Activated naive CD4-positive, alpha-beta T cell treated with anti-CD3 and anti-CD28 coated beads, Interleukin-2, amount 10 ng/mL, durations not matched to agents 7 days and 5 days (primary cell): ENCODE measurements around the gene REG4.

Source experiments
- CTCF ChIA-PET: fragments of 350-600 bp; sonication (Branson Sonifier 250); formaldehyde crosslinking; loops from one replicate; lab custom pipeline; 2021; ENCODE audit warnings: antibody characterized with exemption; lab: Charles Lee
- DNase-seq: peaks from one replicate; pipeline ENCODE4 v3.0.0-alpha.2; 2020
- H3K27ac Mint-ChIP-seq: one replicate; pipeline ENCODE4 v1.8.0; 2021; ENCODE audit warnings: mild to moderate bottlenecking, moderate library complexity, mixed read lengths
- H3K27me3 Mint-ChIP-seq: one replicate; pipeline ENCODE4 v1.8.0; 2021; ENCODE audit warnings: mild to moderate bottlenecking, mixed read lengths
- H3K36me3 Mint-ChIP-seq: one replicate; pipeline ENCODE4 v1.8.0; 2021; ENCODE audit warnings: mixed read lengths
- H3K4me1 Mint-ChIP-seq: one replicate; pipeline ENCODE4 v1.8.0; 2021; ENCODE audit warnings: mixed read lengths
- H3K4me3 Mint-ChIP-seq: one replicate; pipeline ENCODE4 v1.8.0; 2021; ENCODE audit warnings: mild to moderate bottlenecking, moderate library complexity, mixed read lengths
- H3K9me3 Mint-ChIP-seq: one replicate; pipeline ENCODE4 v1.8.0; 2021; ENCODE audit warnings: mixed read lengths

REG4 gene

GRCh38 chr1:119764220-119764619, 47.0 kb downstream of the REG4 start:
- Mint-ChIP-seq H3K9me3 (no peaks in the 10 kb centered on the region), H3K27ac (no peak overlapping the region), H3K4me3 (no peak overlapping the region), H3K36me3 (no peaks in the 10 kb centered on the region), H3K4me1 (peaks cover 1% of the 10 kb centered on the region), H3K27me3 (peaks cover 44% of the 10 kb centered on the region)
- CTCF ChIA-PET = interaction anchor here (1.0 to 1.6 kb wide), 2 partner anchors 19 to 21 kb away, joined by 4 to 6 read pairs; no protein-coding TSS in a partner anchor
- DNase-seq = no peak

- peaks cover 8% of the 10 kb centered on the region for H3K4me1 Mint-ChIP-seq
- DNase-seq = no peak
- H3K9me3 Mint-ChIP-seq = no peaks in the 10 kb centered on the region
- CTCF ChIA-PET = no interaction called here
- H3K4me3 Mint-ChIP-seq = no peak overlapping the region
- no peaks in the 10 kb centered on the region for H3K36me3 Mint-ChIP-seq
- H3K27me3 Mint-ChIP-seq = peaks cover 40% of the 10 kb centered on the region
- no peak overlapping the region for H3K27ac Mint-ChIP-seq
Measured at GRCh38 chr1:119762953-119763352, 48.3 kb downstream of the REG4 start.

GRCh38 chr1:119762409-119762808, 48.9 kb downstream of the REG4 start:
- CTCF ChIA-PET = no interaction called here
- Mint-ChIP-seq H3K36me3 (no peaks in the 10 kb centered on the region), H3K27me3 (peaks cover 42% of the 10 kb centered on the region)

GRCh38 chr1:119758584-119758983, 52.7 kb downstream of the REG4 start:
- CTCF ChIA-PET = interaction anchor here (2.3 kb wide), 1 partner anchor 15 kb away, joined by 6 read pairs; no protein-coding TSS in a partner anchor
- Mint-ChIP-seq H3K27ac (no peak overlapping the region), H3K4me3 (no peak overlapping the region), H3K4me1 (peaks cover 10% of the 10 kb centered on the region), H3K36me3 (no peaks in the 10 kb centered on the region), H3K27me3 (peaks cover 42% of the 10 kb centered on the region), H3K9me3 (no peaks in the 10 kb centered on the region)
- DNase-seq = no peak

More at GRCh38 chr1:119762409-119762808, 48.9 kb downstream of the REG4 start:
- no peak overlapping the region for H3K27ac Mint-ChIP-seq
- no peaks in the 10 kb centered on the region for H3K9me3 Mint-ChIP-seq
- peaks cover 8% of the 10 kb centered on the region for H3K4me1 Mint-ChIP-seq
- no peak overlapping the region for H3K4me3 Mint-ChIP-seq
- no peak for DNase-seq

GRCh38 chr1:119752592-119752991, 58.7 kb downstream of the REG4 start:
- H3K27ac Mint-ChIP-seq = peak overlapping the region; percentile 73
- H3K4me1 Mint-ChIP-seq = peaks cover 28% of the 10 kb centered on the region
- H3K9me3 Mint-ChIP-seq = no peaks in the 10 kb centered on the region
- DNase-seq = peak; percentile 28
- H3K36me3 Mint-ChIP-seq = no peaks in the 10 kb centered on the region
- H3K27me3 Mint-ChIP-seq = peaks cover 61% of the 10 kb centered on the region
- CTCF ChIA-PET = no interaction called here
- H3K4me3 Mint-ChIP-seq = peak overlapping the region; percentile 27

- peaks cover 9% of the 10 kb centered on the region for H3K36me3 Mint-ChIP-seq
- CTCF ChIA-PET = interaction anchor here (1.6 kb wide), 1 partner anchor 61 kb away, joined by 5 read pairs; no protein-coding TSS in a partner anchor
- DNase-seq = no peak
- H3K27me3 Mint-ChIP-seq = peaks cover 34% of the 10 kb centered on the region
- peaks cover 29% of the 10 kb centered on the region for H3K4me1 Mint-ChIP-seq
- H3K27ac Mint-ChIP-seq = no peak overlapping the region
- no peaks in the 10 kb centered on the region for H3K9me3 Mint-ChIP-seq
- H3K4me3 Mint-ChIP-seq = no peak overlapping the region
Measured at GRCh38 chr1:119748040-119748439, 63.2 kb downstream of the REG4 start.

GRCh38 chr1:119747451-119747850, 63.8 kb downstream of the REG4 start:
- Mint-ChIP-seq H3K27me3 (peaks cover 32% of the 10 kb centered on the region), H3K27ac (no peak overlapping the region), H3K9me3 (no peaks in the 10 kb centered on the region), H3K4me1 (peaks cover 24% of the 10 kb centered on the region), H3K36me3 (peaks cover 10% of the 10 kb centered on the region), H3K4me3 (no peak overlapping the region)
- CTCF ChIA-PET = interaction anchor here (0.7 to 3.5 kb wide), 3 partner anchors 59 to 220 kb away, joined by 3 to 10 read pairs (median 5); no protein-coding TSS in a partner anchor
- DNase-seq = no peak

- Mint-ChIP-seq H3K36me3 (peaks cover 15% of the 10 kb centered on the region), H3K4me1 (peaks cover 15% of the 10 kb centered on the region), H3K27ac (no peak overlapping the region), H3K9me3 (no peaks in the 10 kb centered on the region), H3K27me3 (peaks cover 14% of the 10 kb centered on the region), H3K4me3 (no peak overlapping the region)
- DNase-seq = no peak
- CTCF ChIA-PET = interaction anchor here (0.6 to 3.8 kb wide), 17 partner anchors 11 to 223 kb away, joined by 3 to 22 read pairs (median 4); no protein-coding TSS in a partner anchor
Measured at GRCh38 chr1:119745034-119745433, 66.2 kb downstream of the REG4 start.

GRCh38 chr1:119744598-119744942, 66.7 kb downstream of the REG4 start:
- Mint-ChIP-seq H3K4me1 (peaks cover 10% of the 10 kb centered on the region), H3K27me3 (peaks cover 9% of the 10 kb centered on the region), H3K9me3 (no peaks in the 10 kb centered on the region), H3K4me3 (no peak overlapping the region), H3K27ac (no peak overlapping the region), H3K36me3 (peaks cover 15% of the 10 kb centered on the region)
- DNase-seq = no peak
- CTCF ChIA-PET = interaction anchor here (0.6 to 3.8 kb wide), 17 partner anchors 9 to 223 kb away, joined by 3 to 22 read pairs (median 4); no protein-coding TSS in a partner anchor
